ENCODE data around the gene NRXN3. TPM values are rescaled to one million over a fixed set of nuclear protein-coding genes. Genes with fewer than 3 reads are reported as not detected.

NRXN3 gene
- total RNA-seq, 1 experiment from 2014 or later = not detected

DNA sequence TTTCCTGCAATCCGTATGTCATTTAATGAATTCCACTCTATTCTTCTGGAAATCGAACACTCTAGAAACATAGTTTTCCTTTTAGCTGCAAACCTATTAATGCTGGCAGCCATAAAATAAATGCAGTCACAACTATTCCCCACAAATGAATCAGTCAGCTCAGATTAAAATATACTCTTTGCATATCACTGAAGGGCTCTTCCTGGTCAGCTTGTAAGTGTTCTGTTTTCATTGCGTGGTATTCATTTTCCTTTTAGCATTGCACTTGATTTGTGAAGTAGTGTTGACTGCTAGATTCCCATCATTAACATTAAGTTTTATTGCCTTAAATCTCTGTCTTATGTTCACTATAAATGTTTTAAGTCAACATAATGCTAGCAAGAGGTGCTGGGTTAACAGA, 1355.2 kb downstream of the NRXN3 start:
- H3K27me3 ChIP-seq (ENCODE audit: insufficient read depth, low read length) = no peaks in the 10 kb centered on the region
- no peaks in the 10 kb centered on the region for H3K36me3 ChIP-seq (ENCODE audit: control insufficient read depth in 1 of 2, insufficient read depth in 2 of 2, low read length in 2 of 2)
- no peak overlapping the region for H3K4me3 ChIP-seq (replicated peaks in 1 of 2; ENCODE audit: low read depth in 1 of 2, low read length in 2 of 2)
- CTCF ChIA-PET = no interaction called here
- H3K79me2 ChIP-seq (ENCODE audit: insufficient read depth, low read length) = no peaks in the 10 kb centered on the region
- no peak overlapping the region for H3K27ac ChIP-seq (ENCODE audit: low read depth, low read length)
- H4K20me1 ChIP-seq (ENCODE audit: insufficient read depth) = no peaks in the 10 kb centered on the region
- peaks cover 4 to 5% of the 10 kb centered on the region in 2 experiments; a peak in 2 of 4 replicates for H3K9me3 ChIP-seq (ENCODE audit: control insufficient read depth in 1 of 2, insufficient read depth in 1 of 2, low read depth in 1 of 2, low read length in 2 of 2)
- DNase-seq (ENCODE audit: low read depth, low spot score) (no peak), ATAC-seq (no peak)
- H3K4me2 ChIP-seq (ENCODE audit: low read length) = no peak overlapping the region
- POLR2A ChIA-PET = no interaction called here
- no peak overlapping the region for H3K9ac ChIP-seq (ENCODE audit: low read length)
- no peaks in the 10 kb centered on the region for H3K9me2 ChIP-seq (ENCODE audit: insufficient read depth)
- H3K4me1 ChIP-seq (ENCODE audit: control insufficient read depth in 1 of 2, insufficient read depth in 2 of 2, low read length in 2 of 2) = no peaks in the 10 kb centered on the region
- BruUV-seq (replicated peaks) = no TSS peak
- intact Hi-C loops (cut with micrococcal nuclease) = no loop called here
- RAD21 ChIA-PET (ENCODE audit: low non-redundant PET in 1 of 2, low total read pairs in 2 of 2, uncharacterized antibody in 2 of 2, unreplicated experiment in 2 of 2) = no interaction called here
- no peak overlapping the region for H2AFZ ChIP-seq (ENCODE audit: low read depth, low read length, poor library complexity, severe bottlenecking)
- TF ChIP-seq SP1 (IDR thresholded peaks at IDR 0.05; ENCODE audit: low read depth) = no peak
- TF ChIP-seq POLR2A (IDR thresholded peaks at IDR 0.05; ENCODE audit: borderline replicate concordance, extremely low read depth, insufficient read depth, insufficient read length) = no peak
- no peak for TF ChIP-seq ZFX (IDR thresholded peaks at IDR 0.05)
- TF ChIP-seq JUND (IDR thresholded peaks at IDR 0.05) = no peak
- no peak for TF ChIP-seq CBX3 (IDR thresholded peaks at IDR 0.05; ENCODE audit: low read depth)
- TF ChIP-seq EZH2phosphoT487 (IDR thresholded peaks at IDR 0.05; ENCODE audit: borderline replicate concordance) = no peak
- TF ChIP-seq RAD21 (IDR thresholded peaks at IDR 0.05; ENCODE audit: low read depth) = no peak
- no peak for TF ChIP-seq EGR1 (IDR thresholded peaks at IDR 0.05; ENCODE audit: low read depth)
- no peak for TF ChIP-seq REST (IDR thresholded peaks at IDR 0.05; ENCODE audit: low read depth)
- TF ChIP-seq SIN3A (IDR thresholded peaks at IDR 0.05; ENCODE audit: low read depth) = no peak
- TF ChIP-seq ATF3 (IDR thresholded peaks at IDR 0.05) = no peak
- TF ChIP-seq TCF7L2 (IDR thresholded peaks at IDR 0.05; ENCODE audit: borderline replicate concordance, extremely low read depth, insufficient read depth, insufficient read length) = no peak
- no peak for TF ChIP-seq YY1 (IDR thresholded peaks at IDR 0.05; ENCODE audit: extremely low read depth, insufficient replicate concordance, low read depth, low read length)
- no peak for TF ChIP-seq EZH2 (IDR thresholded peaks at IDR 0.05)
- no peak for TF ChIP-seq ELF1 (IDR thresholded peaks at IDR 0.05; ENCODE audit: borderline replicate concordance, low read depth)
- no peak for TF ChIP-seq POLR2AphosphoS5 (IDR thresholded peaks at IDR 0.05; ENCODE audit: low read depth, low read length)
- TF ChIP-seq, protein P1, sequence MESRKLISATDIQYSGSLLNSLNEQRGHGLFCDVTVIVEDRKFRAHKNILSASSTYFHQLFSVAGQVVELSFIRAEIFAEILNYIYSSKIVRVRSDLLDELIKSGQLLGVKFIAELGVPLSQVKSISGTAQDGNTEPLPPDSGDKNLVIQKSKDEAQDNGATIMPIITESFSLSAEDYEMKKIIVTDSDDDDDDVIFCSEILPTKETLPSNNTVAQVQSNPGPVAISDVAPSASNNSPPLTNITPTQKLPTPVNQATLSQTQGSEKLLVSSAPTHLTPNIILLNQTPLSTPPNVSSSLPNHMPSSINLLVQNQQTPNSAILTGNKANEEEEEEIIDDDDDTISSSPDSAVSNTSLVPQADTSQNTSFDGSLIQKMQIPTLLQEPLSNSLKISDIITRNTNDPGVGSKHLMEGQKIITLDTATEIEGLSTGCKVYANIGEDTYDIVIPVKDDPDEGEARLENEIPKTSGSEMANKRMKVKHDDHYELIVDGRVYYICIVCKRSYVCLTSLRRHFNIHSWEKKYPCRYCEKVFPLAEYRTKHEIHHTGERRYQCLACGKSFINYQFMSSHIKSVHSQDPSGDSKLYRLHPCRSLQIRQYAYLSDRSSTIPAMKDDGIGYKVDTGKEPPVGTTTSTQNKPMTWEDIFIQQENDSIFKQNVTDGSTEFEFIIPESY (IDR thresholded peaks at IDR 0.05; ENCODE audit: extremely low read depth, insufficient replicate concordance, low read length) = no peak
- TF ChIP-seq, protein P2, sequence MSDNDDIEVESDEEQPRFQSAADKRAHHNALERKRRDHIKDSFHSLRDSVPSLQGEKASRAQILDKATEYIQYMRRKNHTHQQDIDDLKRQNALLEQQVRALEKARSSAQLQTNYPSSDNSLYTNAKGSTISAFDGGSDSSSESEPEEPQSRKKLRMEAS (IDR thresholded peaks at IDR 0.05) = no peak
- no peak for TF ChIP-seq FOSL1 (IDR thresholded peaks at IDR 0.05; ENCODE audit: low read depth)
- TF ChIP-seq, protein P3, sequence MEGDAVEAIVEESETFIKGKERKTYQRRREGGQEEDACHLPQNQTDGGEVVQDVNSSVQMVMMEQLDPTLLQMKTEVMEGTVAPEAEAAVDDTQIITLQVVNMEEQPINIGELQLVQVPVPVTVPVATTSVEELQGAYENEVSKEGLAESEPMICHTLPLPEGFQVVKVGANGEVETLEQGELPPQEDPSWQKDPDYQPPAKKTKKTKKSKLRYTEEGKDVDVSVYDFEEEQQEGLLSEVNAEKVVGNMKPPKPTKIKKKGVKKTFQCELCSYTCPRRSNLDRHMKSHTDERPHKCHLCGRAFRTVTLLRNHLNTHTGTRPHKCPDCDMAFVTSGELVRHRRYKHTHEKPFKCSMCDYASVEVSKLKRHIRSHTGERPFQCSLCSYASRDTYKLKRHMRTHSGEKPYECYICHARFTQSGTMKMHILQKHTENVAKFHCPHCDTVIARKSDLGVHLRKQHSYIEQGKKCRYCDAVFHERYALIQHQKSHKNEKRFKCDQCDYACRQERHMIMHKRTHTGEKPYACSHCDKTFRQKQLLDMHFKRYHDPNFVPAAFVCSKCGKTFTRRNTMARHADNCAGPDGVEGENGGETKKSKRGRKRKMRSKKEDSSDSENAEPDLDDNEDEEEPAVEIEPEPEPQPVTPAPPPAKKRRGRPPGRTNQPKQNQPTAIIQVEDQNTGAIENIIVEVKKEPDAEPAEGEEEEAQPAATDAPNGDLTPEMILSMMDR (IDR thresholded peaks at IDR 0.05 in 2 of 3, conservative IDR thresholded peaks at IDR 0.05 in 1 of 3; ENCODE audit: borderline replicate concordance in 1 of 3, insufficient read depth in 1 of 3, low read depth in 2 of 3, low read length in 2 of 3) = no peak

All from HCT116 (cell line).